Pulmonary artery endothelial cell (primary cell): ENCODE data around the gene C10orf90. TPM values are rescaled to one million over a fixed set of nuclear protein-coding genes. Genes with fewer than 3 reads are reported as not detected.

Source experiments
- DNase-seq: peaks from one replicate; pipeline ENCODE4 v3.0.0-alpha.2; 2011; ENCODE audit warnings: low read depth, low spot score
- total RNA-seq: library from RNA; depleted of rRNA; stranded (reverse); fragments of >200 nt; gene quantifications from 2 replicates; pipeline ENCODE4 v1.2.3, GENCODE V29; 2014

Gene C10orf90
- total RNA-seq, 1 donor from 2014 or later, result not detected

- no peak for DNase-seq
Measured at GRCh38 chr10:126465771-126466170, 204.7 kb downstream of the C10orf90 start.

GRCh38 chr10:126463286-126463685, 207.2 kb downstream of the C10orf90 start:
- no peak for DNase-seq

- no peak for DNase-seq
Measured at GRCh38 chr10:126461289-126461940, 209.1 kb downstream of the C10orf90 start.

- no peak for DNase-seq
Measured at GRCh38 chr10:126459878-126460481, 210.5 kb downstream of the C10orf90 start.

GRCh38 chr10:126459032-126459831, 211.3 kb downstream of the C10orf90 start:
- DNase-seq, result no peak

- DNase-seq, result no peak
Measured at GRCh38 chr10:126458466-126458865, 212.0 kb downstream of the C10orf90 start.

- no peak for DNase-seq
Measured at GRCh38 chr10:126456632-126457031, 213.9 kb downstream of the C10orf90 start.

- no peak for DNase-seq
Measured at GRCh38 chr10:126455766-126456405, 214.6 kb downstream of the C10orf90 start.

- DNase-seq, result no peak
Measured at GRCh38 chr10:126455036-126455765, 215.3 kb downstream of the C10orf90 start.

- no peak for DNase-seq
Measured at GRCh38 chr10:126454045-126454751, 216.3 kb downstream of the C10orf90 start.

- DNase-seq, result no peak
Measured at GRCh38 chr10:126452245-126452644, 218.2 kb downstream of the C10orf90 start.

GRCh38 chr10:126448091-126448490, 222.4 kb downstream of the C10orf90 start:
- DNase-seq, result no peak

- no peak for DNase-seq
Measured at GRCh38 chr10:126439942-126440341, 230.6 kb downstream of the C10orf90 start.

- DNase-seq, result no peak
Measured at GRCh38 chr10:126438407-126438783, 232.1 kb downstream of the C10orf90 start.

GRCh38 chr10:126437635-126438406, 232.7 kb downstream of the C10orf90 start:
- DNase-seq, result no peak

GRCh38 chr10:126434235-126434634, 236.3 kb downstream of the C10orf90 start:
- DNase-seq, result no peak

GRCh38 chr10:126433351-126433750, 237.1 kb downstream of the C10orf90 start:
- DNase-seq, result no peak

- DNase-seq, result no peak
Measured at GRCh38 chr10:126432507-126432906, 238.0 kb downstream of the C10orf90 start.

GRCh38 chr10:126431816-126432215, 238.7 kb downstream of the C10orf90 start:
- DNase-seq, result no peak

GRCh38 chr10:126430512-126430911, 240.0 kb downstream of the C10orf90 start:
- no peak for DNase-seq
